NT2/D1 (cell line): ENCODE data around the gene POU2F2.

Source experiments
- DNase-seq: peaks from one replicate; pipeline ENCODE4 v3.0.0-alpha.2; 2011; ENCODE audit warnings: low read depth, low spot score
- H3K27me3 ChIP-seq: 2 replicates; pipeline ENCODE4 v1.6.0; 2011; ENCODE audit warnings: mild to moderate bottlenecking; ENCODE audit not compliant: insufficient read length, insufficient read depth
- H3K36me3 ChIP-seq: 2 replicates; pipeline ENCODE4 v1.6.1; 2011; ENCODE audit warnings: mild to moderate bottlenecking, low read length, mixed read lengths; ENCODE audit not compliant: insufficient read depth, insufficient read length
- H3K4me1 ChIP-seq: 2 replicates; pipeline ENCODE4 v1.5.1; 2011; ENCODE audit not compliant: insufficient read depth, insufficient read length
- H3K4me3 ChIP-seq: 2 replicates; pipeline ENCODE4 v1.5.1; 2011; ENCODE audit warnings: low read depth; ENCODE audit not compliant: insufficient read length
- H3K9ac ChIP-seq: 2 replicates; pipeline ENCODE4 v1.6.0; 2011; ENCODE audit warnings: low read depth; ENCODE audit not compliant: insufficient read length
- H3K9me3 ChIP-seq: 2 replicates; pipeline ENCODE4 v1.5.1; 2011; ENCODE audit warnings: mild to moderate bottlenecking, low read length; ENCODE audit not compliant: insufficient read depth
- SUZ12 ChIP-seq: IDR thresholded peaks from 2 replicates; pipeline ENCODE4 v1.6.1; 2011; ENCODE audit not compliant: insufficient read length, insufficient read depth; ENCODE audit errors: extremely low read depth
- YY1 ChIP-seq: IDR thresholded peaks from 2 replicates; pipeline ENCODE4 v1.6.1; 2011; ENCODE audit not compliant: insufficient read length, insufficient read depth
- ZNF274 ChIP-seq: IDR thresholded peaks from 2 replicates; pipeline ENCODE4 v1.6.1; 2011; ENCODE audit warnings: mild to moderate bottlenecking, low read depth, low read length

POU2F2 gene

GRCh38 chr19:42037649-42038048 is 94.6 kb downstream of the POU2F2 start:
- H3K27me3 ChIP-seq = no peaks in the 10 kb centered on the region
- H3K9ac ChIP-seq = no peak overlapping the region
- peaks cover 25% of the 10 kb centered on the region for H3K36me3 ChIP-seq
- no peak for DNase-seq
- TF ChIP-seq YY1 (no peak), SUZ12 (no peak), ZNF274 (no peak)
- H3K4me1 ChIP-seq = no peaks in the 10 kb centered on the region
- H3K4me3 ChIP-seq = no peak overlapping the region
- H3K9me3 ChIP-seq = no peaks in the 10 kb centered on the region
